SU-DHL-6 (cell line): ENCODE data around the gene LRRC4C.

ENCODE experiments used
- H2AFZ ChIP-seq: fragments of 200-600 bp; sonication (generic); 2 replicates; pipeline ENCODE4 v1.6.1; 2014; ENCODE audit warnings: low read depth, mild to moderate bottlenecking, moderate library complexity, mixed read lengths, antibody characterized with exemption, low read length; ENCODE audit not compliant: severe bottlenecking
- H3F3A ChIP-seq: fragments of 200-600 bp; shearing (Covaris generic); 2 replicates; pipeline ENCODE4 v1.6.0; 2016; ENCODE audit warnings: antibody characterized with exemption, mild to moderate bottlenecking; ENCODE audit not compliant: insufficient read depth
- H3K27ac ChIP-seq: fragments of 200-600 bp; sonication (generic); 2 replicates; pipeline ENCODE4 v1.5.1; 2016; ENCODE audit warnings: low read depth, mild to moderate bottlenecking, low read length, moderate library complexity, mixed read lengths
- H3K27me3 ChIP-seq: fragments of 200-600 bp; sonication (generic), shearing (Covaris generic); 2 replicates; pipeline ENCODE4 v1.6.0; 2014; ENCODE audit warnings: mild to moderate bottlenecking, low read length
- H3K36me3 ChIP-seq: fragments of 200-600 bp; sonication (generic); 2 replicates; pipeline ENCODE4 v1.6.1; 2014; ENCODE audit warnings: mild to moderate bottlenecking, low read length, mixed read lengths
- H3K4me2 ChIP-seq: fragments of 300-600, 200-600 bp; shearing (Covaris generic), sonication (generic); 2 replicates; pipeline ENCODE4 v1.6.0; 2014; ENCODE audit warnings: low read length, low read depth, mild to moderate bottlenecking; ENCODE audit not compliant: poor library complexity, severe bottlenecking
- H3K4me3 ChIP-seq: fragments of 200-600 bp; sonication (generic); 2 replicates; pipeline ENCODE4 v1.5.1; 2014; ENCODE audit warnings: antibody characterized with exemption, low read length, mild to moderate bottlenecking, mixed read lengths; ENCODE audit not compliant: insufficient read depth, poor library complexity, severe bottlenecking
- H3K79me2 ChIP-seq: fragments of 200-600 bp; sonication (generic); 2 replicates; pipeline ENCODE4 v1.6.1; 2014; ENCODE audit warnings: mild to moderate bottlenecking, low read length, moderate library complexity; ENCODE audit not compliant: insufficient read depth
- H3K9ac ChIP-seq: fragments of 200-600 bp; sonication (generic); 2 replicates; pipeline ENCODE4 v1.7.0; 2014; ENCODE audit warnings: mild to moderate bottlenecking, low read length
- H3K9me2 ChIP-seq: fragments of 200-600 bp; sonication (generic); replicated peaks from 2 replicates; pipeline ENCODE4 v1.6.1; 2014; ENCODE audit warnings: low read length; ENCODE audit not compliant: insufficient read depth
- H3K9me3 ChIP-seq: fragments of 200-600 bp; sonication (generic); 2 replicates; pipeline ENCODE4 v1.6.1; 2014; ENCODE audit warnings: low read length, mixed read lengths; ENCODE audit not compliant: insufficient read depth
- H4K20me1 ChIP-seq: fragments of 200-600 bp; sonication (generic); 2 replicates; pipeline ENCODE4 v1.6.1; 2014; ENCODE audit warnings: low read depth, mild to moderate bottlenecking, antibody characterized with exemption, low read length, moderate library complexity, mixed read lengths
- EZH2phosphoT487 ChIP-seq: fragments of 200-600 bp; sonication (generic), shearing (Covaris generic); conservative IDR thresholded peaks from 2 replicates; pipeline ENCODE4 v1.6.1; 2018; ENCODE audit warnings: mild to moderate bottlenecking, antibody characterized with exemption, low read length, moderate library complexity, mixed read lengths
- TF ChIP-seq, protein P1 (sequence below): fragments of 200-600 bp; sonication (generic); IDR thresholded peaks from one replicate; pipeline ENCODE4 v1.5.1; 2017; ENCODE audit warnings: antibody characterized with exemption, mild to moderate bottlenecking, low read length, moderate library complexity; ENCODE audit not compliant: insufficient read depth, poor library complexity, severe bottlenecking

The LRRC4C gene

DNA sequence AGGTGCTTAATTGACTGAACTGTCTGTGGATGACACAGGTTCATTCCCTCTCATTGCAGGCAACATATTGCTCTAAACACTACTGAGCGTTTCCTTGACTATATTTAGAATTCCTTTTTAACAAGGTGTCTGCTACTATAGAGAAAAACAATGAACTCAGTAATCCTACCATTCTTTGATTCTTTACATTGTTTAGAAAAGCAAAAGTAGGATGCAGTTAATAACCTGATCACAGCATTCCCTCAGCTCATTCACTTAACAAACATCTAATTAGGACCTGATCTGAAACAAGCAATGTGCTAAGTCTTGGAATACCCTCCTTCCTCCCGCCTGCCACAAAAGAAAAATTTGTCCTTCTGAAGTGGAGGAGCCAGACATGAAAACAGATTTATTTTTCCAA lies 313.1 kb downstream of the LRRC4C start:
- Histone ChIP-seq H3K9ac (no peak overlapping the region), H3K27me3 (no peaks in the 10 kb centered on the region), H3K79me2 (no peaks in the 10 kb centered on the region), H3K27ac (no peak overlapping the region), H3F3A (no peaks in the 10 kb centered on the region), H4K20me1 (no peaks in the 10 kb centered on the region), H2AFZ (no peak overlapping the region), H3K9me3 (no peaks in the 10 kb centered on the region), H3K9me2 (no peaks in the 10 kb centered on the region), H3K4me2 (no peak overlapping the region), H3K36me3 (no peaks in the 10 kb centered on the region), H3K4me3 (no peak overlapping the region)
- no peak for TF ChIP-seq EZH2phosphoT487
- TF ChIP-seq, protein P1, sequence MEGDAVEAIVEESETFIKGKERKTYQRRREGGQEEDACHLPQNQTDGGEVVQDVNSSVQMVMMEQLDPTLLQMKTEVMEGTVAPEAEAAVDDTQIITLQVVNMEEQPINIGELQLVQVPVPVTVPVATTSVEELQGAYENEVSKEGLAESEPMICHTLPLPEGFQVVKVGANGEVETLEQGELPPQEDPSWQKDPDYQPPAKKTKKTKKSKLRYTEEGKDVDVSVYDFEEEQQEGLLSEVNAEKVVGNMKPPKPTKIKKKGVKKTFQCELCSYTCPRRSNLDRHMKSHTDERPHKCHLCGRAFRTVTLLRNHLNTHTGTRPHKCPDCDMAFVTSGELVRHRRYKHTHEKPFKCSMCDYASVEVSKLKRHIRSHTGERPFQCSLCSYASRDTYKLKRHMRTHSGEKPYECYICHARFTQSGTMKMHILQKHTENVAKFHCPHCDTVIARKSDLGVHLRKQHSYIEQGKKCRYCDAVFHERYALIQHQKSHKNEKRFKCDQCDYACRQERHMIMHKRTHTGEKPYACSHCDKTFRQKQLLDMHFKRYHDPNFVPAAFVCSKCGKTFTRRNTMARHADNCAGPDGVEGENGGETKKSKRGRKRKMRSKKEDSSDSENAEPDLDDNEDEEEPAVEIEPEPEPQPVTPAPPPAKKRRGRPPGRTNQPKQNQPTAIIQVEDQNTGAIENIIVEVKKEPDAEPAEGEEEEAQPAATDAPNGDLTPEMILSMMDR, result no peak

DNA sequence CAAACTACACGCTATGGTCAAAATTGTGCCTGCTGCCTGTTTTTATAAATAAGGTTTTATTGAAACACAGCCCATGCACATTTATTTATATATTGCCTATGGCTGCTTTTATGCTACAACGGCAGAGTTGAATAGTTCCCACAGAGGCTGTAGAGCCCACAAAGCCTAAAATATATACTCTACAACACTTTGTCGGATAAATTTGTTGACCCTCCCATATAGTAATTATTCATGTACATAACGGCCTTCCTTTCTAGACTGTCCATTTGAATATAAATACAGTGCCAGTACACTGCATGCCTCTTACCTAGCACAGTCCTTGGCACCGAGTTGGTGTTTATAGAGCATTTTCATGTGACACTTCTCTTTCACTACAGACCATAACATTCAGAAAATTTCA lies 314.0 kb downstream of the LRRC4C start:
- no peaks in the 10 kb centered on the region for H3F3A ChIP-seq
- no peaks in the 10 kb centered on the region for H3K9me3 ChIP-seq
- no peak overlapping the region for H3K4me3 ChIP-seq
- no peaks in the 10 kb centered on the region for H4K20me1 ChIP-seq
- TF ChIP-seq, protein P1, result no peak
- TF ChIP-seq EZH2phosphoT487, result no peak
- H3K27me3 ChIP-seq, result no peaks in the 10 kb centered on the region
- no peak overlapping the region for H3K27ac ChIP-seq
- H2AFZ ChIP-seq, result no peak overlapping the region
- H3K9me2 ChIP-seq, result no peaks in the 10 kb centered on the region
- no peaks in the 10 kb centered on the region for H3K36me3 ChIP-seq
- H3K79me2 ChIP-seq, result no peaks in the 10 kb centered on the region
- no peak overlapping the region for H3K9ac ChIP-seq
- H3K4me2 ChIP-seq, result no peak overlapping the region

DNA sequence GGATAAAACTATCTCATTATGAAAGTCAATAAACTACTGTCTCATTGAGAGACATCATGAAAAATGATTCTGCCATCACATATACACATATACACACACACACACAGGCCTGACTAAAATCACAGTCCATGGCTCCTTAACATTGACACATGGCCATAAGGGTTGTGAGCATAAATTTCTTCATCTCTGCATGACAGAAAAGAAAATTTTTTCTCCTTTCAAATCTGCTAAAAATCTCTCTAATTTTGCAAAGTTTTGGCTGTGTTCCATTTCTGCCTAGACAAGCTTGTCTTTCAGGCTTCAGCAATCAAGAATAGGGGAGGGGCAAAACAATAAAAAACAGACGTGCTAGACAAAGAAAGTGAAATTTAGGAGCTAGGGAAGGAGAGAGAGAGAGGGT lies 324.5 kb downstream of the LRRC4C start:
- Histone ChIP-seq H3F3A (no peaks in the 10 kb centered on the region), H4K20me1 (no peaks in the 10 kb centered on the region), H3K4me2 (no peak overlapping the region), H3K9ac (no peak overlapping the region), H3K4me3 (no peak overlapping the region), H3K27me3 (no peaks in the 10 kb centered on the region), H3K36me3 (no peaks in the 10 kb centered on the region), H3K27ac (no peak overlapping the region), H3K9me2 (no peaks in the 10 kb centered on the region), H3K79me2 (no peaks in the 10 kb centered on the region), H3K9me3 (no peaks in the 10 kb centered on the region), H2AFZ (no peak overlapping the region)
- TF ChIP-seq, protein P1, result no peak
- TF ChIP-seq EZH2phosphoT487, result no peak
